Activated CD8-positive, alpha-beta memory T cell treated with anti-CD3 and anti-CD28 coated beads, Interleukin-2, amount 50 U/mL, for 48 hours (primary cell): Measurements from ENCODE around the gene TSC2.

Source experiments
- DNase-seq: peaks from one replicate; pipeline ENCODE4 v3.0.0-alpha.2; 2020

TSC2 gene

GRCh38 chr16:2074071-2074470 lies 26.3 kb downstream of the TSC2 start:
- no peak for DNase-seq

GRCh38 chr16:2075631-2076030 lies 27.8 kb downstream of the TSC2 start:
- no peak for DNase-seq

DNA sequence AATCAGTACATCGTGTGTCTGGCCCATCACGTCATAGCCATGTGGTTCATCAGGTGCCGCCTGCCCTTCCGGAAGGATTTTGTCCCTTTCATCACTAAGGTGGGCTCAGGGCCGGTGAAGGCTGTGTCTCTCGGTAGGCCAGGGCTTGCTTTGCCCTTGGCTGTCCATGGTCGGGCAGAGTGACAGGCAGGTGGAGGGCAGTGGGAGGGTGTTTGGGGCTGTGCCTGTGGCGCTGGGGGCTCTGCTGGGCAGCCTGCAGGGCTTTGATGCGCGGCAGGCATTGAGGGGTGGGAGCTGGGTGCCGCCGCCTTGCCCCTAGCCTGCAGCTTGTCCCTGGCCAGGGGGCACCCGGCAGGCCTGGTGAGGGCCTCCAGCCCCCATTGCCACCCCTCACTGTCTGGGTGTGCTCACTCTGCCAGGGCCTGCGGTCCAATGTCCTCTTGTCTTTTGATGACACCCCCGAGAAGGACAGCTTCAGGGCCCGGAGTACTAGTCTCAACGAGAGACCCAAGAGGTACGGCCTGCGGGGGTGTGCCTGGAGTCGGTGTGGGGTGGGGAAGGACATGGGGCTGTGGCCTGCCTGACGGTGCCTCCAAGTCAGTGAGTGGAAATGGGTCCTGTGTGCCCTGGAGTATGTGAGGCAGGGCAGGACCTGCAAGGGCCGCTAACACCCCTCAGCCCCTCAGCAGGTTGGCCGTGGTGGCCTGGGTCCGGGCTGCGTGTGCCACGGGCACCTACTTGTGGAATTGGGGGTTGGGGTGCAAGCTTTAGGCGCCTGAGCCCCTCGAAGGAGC lies 28.5 kb downstream of the TSC2 start:
- DNase-seq = no peak

DNA sequence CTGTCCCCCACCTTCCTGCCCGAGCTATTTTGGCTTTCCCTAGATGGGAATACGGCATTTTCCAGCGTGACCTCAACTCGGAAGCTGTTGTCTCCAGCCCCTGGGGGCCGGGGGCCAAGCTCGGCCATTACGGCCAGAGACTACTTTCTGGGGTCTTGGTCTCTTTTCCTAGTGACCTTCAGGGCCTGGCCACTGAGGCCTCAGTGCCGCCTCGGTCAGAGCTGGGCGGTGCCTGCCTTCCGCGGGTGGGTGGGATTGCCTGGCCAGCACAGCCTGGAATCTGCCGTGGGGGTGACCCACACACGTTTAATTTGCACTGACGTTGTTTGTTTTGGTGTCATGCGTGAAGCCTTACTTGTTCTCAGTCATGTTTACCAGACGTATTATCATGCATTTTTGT lies 29.2 kb downstream of the TSC2 start:
- no peak for DNase-seq

GRCh38 chr16:2077696-2078095 lies 29.9 kb downstream of the TSC2 start:
- DNase-seq = no peak

DNA sequence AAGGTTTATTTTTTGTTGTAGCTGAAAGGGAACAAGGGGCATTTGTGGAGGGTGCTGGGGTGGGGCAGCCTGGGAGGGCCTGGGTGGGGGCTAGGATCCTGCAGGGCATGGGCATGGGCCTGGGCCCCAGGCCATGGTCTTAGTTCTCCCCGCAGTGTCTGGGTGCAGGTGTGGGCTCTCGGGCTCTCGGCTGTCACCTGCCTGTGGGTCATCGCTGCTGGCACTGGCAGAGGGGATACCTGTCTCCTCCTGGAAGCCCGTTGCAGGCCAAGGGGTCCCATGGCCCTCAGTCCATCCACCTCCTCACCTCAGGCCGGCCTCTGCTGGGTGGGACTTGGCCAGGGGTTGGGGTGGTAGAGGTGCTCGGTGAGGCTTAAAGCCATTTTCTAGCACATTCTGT lies 30.3 kb downstream of the TSC2 start:
- DNase-seq = no peak

GRCh38 chr16:2078691-2079090 lies 30.9 kb downstream of the TSC2 start:
- DNase-seq = no peak

- DNase-seq = no peak
These were observed 31.6 kb downstream of the TSC2 start for GRCh38 chr16:2079311-2079800.

DNA sequence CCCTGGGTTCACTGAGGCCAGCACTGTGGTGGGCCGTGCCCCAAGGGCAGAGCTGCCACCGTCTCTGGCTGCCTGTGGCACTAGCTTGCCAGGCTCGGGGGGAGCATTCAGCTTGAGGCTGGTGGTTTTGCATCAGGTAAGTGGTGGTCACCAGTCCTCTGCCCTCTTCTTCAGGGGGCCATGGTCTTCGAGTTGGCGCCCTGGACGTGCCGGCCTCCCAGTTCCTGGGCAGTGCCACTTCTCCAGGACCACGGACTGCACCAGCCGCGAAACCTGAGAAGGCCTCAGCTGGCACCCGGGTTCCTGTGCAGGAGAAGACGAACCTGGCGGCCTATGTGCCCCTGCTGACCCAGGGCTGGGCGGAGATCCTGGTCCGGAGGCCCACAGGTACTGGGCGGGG lies 32.2 kb downstream of the TSC2 start:
- DNase-seq = no peak

GRCh38 chr16:2081201-2082084 lies 33.7 kb downstream of the TSC2 start:
- DNase-seq = no peak

DNA sequence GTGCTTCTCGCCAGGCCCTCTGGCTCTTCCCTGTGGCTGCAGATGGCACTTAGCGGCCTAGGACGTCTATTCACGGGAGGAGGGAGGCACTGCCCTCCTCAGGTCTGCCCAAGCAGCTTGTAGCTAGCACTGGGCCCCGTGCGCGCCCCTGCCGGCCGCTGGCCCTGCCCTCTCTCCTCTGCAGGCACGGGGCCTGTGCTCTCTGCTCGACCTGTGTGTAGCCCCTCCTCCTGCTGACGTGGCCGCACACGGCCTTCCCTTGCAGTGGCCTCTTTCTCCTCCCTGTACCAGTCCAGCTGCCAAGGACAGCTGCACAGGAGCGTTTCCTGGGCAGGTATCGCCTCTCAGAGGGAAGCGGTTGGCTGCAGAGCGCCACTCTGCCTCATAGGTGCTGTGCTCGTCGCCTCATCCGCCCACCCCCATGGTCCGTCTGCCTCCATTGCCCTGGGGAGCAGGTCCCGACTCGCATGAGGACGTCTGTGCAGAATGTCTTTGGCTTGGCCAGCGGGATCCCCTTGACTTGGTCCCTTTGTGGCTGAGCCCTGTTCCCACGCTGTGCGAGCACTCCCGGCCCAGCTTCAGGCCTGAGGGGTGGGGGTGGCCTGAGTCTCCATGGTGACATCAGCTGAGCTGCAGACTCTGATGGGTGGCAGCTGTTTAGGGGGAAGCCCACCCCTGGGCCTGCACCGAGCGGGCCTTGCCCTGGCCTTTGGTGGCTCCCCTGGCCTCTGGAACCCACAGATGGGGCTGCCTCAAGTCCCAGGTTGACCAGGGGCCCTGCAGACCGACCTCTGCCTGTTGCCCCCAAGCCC lies 34.6 kb downstream of the TSC2 start:
- no peak for DNase-seq

DNA sequence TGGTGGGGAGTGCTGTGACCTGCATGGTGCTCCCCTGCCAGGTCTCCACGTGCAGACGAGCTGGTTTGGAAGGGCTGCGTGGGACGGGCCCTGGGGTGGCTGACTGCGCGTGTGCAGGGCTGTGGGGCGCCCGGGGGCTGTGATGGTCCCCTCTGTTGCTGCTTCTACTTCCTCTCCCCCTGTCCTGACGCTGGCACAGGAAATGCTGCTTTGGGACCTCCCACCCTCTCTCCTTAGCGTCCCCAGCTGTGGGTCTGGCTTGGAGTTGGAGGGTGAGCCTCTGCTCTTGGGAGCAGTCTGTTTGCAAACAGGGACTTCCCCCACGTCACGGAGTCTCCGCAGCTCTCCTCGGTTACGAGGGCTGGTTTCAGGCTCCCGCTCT lies 35.2 kb downstream of the TSC2 start:
- no peak for DNase-seq

DNA sequence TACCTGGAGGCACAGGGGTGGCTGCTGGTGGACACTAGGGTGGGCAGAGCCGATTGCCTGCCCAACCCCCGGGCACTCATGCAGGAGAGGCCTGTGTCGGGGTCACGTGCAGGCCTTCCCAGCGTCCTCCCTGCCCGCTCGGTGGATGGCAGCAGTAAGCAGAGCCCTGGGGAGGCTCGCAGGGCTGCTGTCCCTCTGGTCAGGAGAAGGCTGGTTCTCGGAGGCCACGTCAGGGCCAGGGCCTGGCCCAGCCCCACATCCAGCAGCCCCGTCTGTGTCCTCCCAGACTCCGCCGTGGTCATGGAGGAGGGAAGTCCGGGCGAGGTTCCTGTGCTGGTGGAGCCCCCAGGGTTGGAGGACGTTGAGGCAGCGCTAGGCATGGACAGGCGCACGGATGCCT lies 35.6 kb downstream of the TSC2 start:
- no peak for DNase-seq

DNA sequence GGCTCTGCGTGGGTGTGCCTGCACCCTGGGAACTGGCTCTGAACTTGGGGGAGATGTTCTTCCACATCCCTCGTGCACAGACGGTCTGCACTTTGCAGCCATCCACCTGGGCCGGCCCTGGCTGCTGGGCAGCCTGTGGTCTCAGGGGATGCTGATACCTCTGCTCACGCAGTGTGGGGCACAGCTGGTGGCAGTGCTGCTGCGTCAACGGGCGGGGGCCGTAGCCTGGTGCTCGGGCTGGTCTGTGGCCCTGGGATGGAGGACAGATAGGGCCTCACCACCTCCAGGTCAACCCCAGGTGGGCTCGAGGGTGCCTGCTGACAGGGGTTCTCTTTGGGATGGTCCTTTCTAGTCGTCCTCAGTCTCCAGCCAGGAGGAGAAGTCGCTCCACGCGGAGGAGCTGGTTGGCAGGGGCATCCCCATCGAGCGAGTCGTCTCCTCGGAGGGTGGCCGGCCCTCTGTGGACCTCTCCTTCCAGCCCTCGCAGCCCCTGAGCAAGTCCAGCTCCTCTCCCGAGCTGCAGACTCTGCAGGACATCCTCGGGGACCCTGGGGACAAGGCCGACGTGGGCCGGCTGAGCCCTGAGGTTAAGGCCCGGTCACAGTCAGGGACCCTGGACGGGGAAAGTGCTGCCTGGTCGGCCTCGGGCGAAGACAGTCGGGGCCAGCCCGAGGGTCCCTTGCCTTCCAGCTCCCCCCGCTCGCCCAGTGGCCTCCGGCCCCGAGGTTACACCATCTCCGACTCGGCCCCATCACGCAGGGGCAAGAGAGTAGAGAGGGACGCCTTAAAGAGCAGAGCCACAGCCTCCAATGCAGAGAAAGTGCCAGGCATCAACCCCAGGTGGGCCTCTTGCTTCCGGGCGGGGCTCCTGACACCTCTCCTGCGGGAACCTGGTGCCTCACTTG lies 36.3 kb downstream of the TSC2 start:
- DNase-seq = no peak

- no peak for DNase-seq
These were observed 37.3 kb downstream of the TSC2 start for GRCh38 chr16:2084895-2085625.

DNA sequence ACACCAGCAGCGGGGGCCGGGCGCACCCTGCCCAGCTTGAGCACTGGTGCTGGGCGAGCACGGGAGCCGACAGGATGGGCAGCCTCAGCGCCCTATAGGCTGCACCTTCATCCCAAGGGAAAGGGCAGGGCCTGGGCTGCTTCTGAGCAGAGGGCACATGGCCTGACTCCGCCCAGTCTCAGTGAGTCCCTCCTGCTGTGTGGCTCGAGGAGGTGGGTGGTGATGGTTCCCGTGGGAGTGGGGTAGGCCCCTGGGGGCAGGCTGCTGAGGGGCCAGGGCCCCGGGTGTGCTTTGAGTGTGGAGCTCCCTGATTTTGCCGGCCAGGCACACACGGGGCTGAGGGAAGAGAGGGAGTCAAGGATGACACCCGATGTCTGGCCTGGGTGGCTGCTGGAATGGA lies 37.9 kb downstream of the TSC2 start:
- DNase-seq = no peak

- DNase-seq = no peak
These were observed 38.4 kb downstream of the TSC2 start for GRCh38 chr16:2086106-2086742.

DNA sequence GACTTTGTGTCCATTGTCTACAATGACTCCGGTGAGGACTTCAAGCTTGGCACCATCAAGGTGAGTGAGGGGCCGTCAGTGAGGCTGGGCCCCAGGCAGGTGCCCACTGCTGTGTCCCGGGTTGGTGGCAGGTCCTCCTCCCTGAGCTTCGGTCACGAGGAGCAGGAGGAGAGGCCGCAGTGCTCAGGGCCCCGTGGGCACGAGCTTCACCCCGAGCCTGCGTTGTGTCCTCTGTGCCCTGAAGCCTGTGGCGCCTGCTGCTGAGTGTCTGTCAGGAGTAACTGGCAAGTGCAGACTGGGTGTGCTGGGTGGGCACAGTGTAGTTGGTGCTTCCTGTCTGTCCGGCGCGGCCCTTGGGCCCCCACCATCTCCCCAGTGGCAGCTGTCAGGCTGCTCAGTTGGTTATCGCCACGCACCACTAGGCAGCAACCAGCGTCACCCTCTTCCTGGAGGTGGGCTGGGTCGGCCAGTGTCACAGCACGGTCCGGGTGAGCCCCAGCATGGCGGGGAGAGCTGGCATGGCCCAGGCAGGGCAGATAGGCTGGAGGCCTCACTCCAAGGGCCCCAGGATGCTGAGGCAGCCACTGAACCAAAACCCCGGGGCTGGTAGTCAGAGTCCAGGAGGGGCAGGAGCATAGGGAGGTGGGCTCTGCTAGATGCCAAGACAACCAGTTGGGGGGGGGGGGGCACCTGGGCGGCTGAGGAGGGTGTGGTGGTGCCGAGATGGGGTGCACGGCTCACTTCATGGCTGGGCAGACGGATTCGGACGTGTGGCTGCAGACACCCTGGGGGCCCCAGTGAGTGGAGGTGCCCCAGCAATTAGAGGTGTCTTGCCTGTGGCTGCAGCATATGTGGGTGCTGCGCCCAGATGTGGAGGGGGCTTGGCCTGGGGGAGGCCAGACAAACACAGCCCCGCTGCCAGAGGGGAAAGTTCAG lies 39.3 kb downstream of the TSC2 start:
- no peak for DNase-seq

GRCh38 chr16:2087748-2088631 lies 40.2 kb downstream of the TSC2 start:
- no peak for DNase-seq
